ENCODE data around the gene SEPHS1.

- no peak for TF ChIP-seq CTCF (IDR thresholded peaks at IDR 0.05)
- TF ChIP-seq POLR2A (IDR thresholded peaks at IDR 0.05), result no peak
These were observed 79.8 kb downstream of the SEPHS1 start for GRCh38 chr10:13268310-13268709.
